HG03135 (cell line): ENCODE data around the gene HSPBP1.
"Not testable (repeated sequence)": the region's sequence is repeated elsewhere in the genome, so short reads cannot be mapped to it uniquely, and the experiment has no call there.

ENCODE experiments used
- ATAC-seq: cut with Tn5 transposase; IDR thresholded peaks from one replicate; pipeline ENCODE4 v1.9.1; 2021; ENCODE audit warnings: mild to moderate bottlenecking, moderate library complexity; ENCODE audit not compliant: unreplicated experiment

The HSPBP1 gene

DNA sequence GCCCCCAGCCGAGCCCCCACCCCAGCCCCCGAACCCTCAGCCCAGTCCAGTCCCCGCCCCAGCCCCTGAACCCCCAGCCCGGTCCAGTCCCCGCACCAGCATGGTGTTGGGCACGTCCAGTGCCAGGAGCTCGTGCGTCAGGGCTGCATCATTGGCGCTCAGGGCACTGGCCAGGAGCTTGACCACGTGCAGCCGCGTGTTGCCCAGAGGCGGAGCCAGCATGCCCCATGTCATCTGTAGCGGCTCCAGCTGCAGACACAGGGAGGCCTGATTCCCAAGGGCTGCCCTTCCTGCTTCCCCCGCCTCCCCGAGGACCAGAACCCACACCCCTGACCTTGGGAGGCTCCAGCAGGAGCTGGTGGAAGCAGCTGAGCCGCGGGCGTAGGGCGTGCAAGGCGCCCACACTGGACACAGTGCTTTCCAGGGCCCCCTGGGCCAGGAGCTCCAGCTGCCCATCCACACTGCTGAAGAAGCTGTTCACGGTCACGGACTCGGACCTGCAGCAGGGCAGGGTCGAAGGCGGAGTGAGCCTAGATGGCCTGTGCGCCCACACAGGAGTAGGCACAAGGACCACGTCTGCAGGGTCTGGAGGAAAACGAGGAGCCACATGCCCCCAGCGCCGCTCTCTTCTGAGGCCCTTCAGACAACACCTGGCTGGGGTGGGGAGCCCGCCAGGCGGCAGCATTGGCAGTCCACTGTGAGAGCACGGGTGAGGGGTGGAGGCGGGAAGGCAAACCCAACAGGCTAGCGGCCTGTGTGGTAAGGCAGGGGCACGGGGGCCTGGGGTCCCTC is 38.6 kb downstream of the HSPBP1 start:
- ATAC-seq: no peak

GRCh38 chr19:55240713-55241020 is 39.2 kb downstream of the HSPBP1 start:
- no peak for ATAC-seq

GRCh38 chr19:55239004-55239403 is 40.9 kb downstream of the HSPBP1 start:
- ATAC-seq: no peak

- ATAC-seq: no peak
These were observed 41.9 kb downstream of the HSPBP1 start for GRCh38 chr19:55238030-55238429.

GRCh38 chr19:55232986-55233385 is 46.9 kb downstream of the HSPBP1 start:
- ATAC-seq: no peak

- no peak for ATAC-seq
These were observed 47.7 kb downstream of the HSPBP1 start for GRCh38 chr19:55232286-55232602.

DNA sequence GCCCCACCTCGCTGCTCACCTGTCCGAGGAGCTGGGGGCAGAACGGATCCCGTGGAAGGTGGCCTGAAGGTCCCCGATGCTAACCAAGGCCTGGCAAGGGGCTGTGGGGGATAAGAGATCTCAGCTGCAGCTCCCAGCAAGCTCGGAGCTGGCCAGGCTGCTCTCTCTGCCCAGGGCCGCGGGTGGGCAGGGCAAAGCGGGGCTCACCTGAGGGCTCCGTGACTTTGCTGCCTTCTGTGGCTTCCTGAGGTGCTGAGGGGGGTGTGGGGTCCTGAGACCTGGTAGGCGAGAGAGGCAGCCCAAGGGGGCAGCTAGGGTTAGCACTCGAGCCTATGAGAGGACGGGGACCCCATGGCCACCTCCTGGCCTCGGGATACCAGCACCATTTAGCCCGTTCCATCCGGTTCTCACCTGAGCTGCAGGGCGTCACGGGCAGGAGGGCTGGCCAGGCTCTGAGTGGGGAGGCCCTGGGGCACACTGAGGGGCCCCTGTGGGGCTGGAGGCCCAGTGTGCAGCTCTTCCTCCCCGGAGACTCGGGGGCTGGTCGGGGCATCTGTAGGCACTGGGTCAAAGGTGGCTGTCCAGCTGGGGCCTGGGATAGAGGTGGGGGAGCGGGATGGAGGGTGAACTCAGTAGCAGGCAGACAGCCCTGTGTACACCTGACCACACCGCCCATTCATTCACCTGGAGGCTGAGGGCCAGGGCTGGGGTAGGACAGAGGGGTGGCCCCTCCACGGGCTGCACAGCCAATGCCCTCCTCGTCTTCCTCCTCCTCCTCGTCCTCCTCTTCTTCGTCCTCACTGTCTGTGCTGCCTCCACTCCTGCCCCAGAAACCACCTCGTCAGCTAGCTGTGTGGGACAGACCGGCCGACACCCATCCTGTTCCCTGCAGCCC is 48.3 kb downstream of the HSPBP1 start:
- ATAC-seq: no peak

GRCh38 chr19:55230780-55231179 is 49.1 kb downstream of the HSPBP1 start:
- no peak for ATAC-seq

DNA sequence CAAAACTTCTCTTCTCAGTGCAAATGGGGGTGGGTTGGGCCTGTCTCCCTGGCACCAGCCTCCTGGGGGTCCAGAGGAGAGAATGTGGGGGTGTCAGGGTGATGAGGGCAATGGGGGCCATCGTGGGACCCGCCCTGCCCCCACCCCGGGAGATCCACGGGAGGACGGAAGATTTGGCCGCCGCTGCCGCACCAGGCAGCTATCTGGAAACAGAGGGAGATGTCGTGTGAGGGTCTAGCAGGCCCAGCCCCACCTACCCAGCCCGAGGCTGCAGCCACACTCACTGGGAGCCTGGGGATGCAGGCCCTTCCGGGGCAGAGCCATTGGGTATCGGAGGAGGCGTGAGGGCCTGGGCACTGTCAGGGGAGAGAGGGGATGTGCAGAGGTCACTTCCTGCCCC is 49.6 kb downstream of the HSPBP1 start:
- no peak for ATAC-seq

DNA sequence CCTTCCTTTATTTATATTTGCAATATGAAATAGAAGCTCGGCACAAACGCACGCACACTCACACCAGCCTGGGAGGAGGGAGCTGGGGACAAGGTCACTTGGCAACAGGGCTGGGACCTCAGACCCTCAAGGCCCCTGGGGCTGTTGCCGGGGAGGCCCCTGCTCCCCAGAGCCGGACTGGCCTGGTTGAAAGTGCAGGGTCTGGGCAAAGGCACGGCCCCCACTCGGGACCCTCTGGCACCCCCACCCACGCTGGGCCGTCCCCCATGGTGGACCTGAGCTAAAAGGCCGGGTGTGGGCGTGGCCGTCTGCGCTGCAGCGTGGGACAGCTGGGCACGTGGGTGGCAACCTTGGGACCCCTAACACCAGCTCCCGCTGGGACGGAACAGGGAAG is 50.1 kb downstream of the HSPBP1 start:
- no peak for ATAC-seq

DNA sequence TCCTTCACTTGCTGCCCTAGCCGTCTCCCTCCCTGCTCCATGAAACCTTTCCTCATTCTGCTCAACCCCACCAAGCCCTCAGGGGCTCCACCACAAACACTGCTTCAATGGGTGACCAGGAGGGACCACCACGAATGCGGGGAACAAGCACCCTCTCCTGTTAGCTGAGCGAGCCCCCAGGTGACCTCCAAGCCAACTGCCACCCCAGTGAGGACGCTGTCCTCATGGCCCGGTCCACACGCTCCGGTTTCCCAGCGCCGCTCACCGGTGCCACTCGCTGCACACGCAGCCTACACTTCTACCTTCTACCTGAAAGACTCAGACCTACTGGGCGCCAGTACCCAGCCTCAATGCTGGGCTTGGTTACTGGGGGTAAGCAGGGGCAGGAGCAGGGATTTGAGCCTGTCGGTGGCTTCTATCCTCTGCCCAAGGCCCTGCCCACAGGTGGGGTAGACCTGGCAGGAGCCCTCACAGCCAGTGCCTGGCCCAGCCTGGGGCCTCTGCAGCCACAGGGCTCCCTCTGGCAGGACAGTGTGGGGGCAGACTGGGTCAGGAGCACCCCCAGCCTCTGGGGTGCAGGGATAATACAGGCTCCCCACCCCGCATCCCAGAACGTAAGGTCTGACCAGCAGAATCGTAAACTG is 50.6 kb downstream of the HSPBP1 start:
- ATAC-seq: no peak

GRCh38 chr19:55228403-55229031 is 51.4 kb downstream of the HSPBP1 start, which contains the start of gene TMEM86B:
Gene TMEM86B (minus strand): TSS chr19:55228763. CDS start chr19:55228741, 22 bp downstream.
- no peak for ATAC-seq

DNA sequence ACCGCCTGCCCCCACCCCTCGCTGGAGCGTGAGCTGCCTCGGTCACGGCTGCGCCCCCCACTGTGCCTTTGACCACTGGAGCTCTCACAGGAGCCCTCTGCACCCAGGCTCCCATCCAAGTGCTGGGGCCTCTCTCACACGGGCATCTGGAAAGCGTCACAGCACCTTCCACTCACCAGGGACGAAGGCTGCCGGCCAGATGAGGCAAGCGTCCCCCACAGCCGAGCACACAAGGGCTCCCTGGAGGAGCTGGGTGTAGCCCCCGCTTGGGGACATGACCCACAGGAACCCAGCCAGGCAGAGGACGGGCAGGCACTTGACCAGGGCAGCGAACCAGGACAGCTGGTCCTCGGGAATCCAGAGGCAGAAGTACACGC is 51.9 kb downstream of the HSPBP1 start:
- no peak for ATAC-seq

- ATAC-seq: no peak
These were observed 52.5 kb downstream of the HSPBP1 start for GRCh38 chr19:55227241-55228014.

- ATAC-seq: no peak
These were observed 53.1 kb downstream of the HSPBP1 start for GRCh38 chr19:55226788-55227187.

DNA sequence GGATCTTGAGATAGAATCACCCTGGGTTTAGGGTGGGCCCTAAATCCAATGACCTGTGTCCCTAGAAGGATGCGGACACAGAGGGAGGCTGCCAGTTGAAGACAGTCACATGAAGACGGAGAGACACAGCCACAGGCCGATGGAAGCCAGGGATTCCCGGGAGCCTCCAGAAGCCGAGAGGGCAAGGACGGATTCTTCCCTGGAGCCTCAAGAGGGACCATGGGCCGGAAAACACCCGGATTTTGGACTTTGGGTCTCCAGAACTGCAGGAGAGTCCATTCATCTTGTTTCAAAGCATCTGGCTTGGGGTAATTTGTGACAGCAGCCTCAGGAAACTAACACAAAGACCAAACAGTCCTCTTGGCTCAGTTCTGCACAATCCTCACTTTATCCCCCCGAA is 53.6 kb downstream of the HSPBP1 start:
- ATAC-seq: no peak

GRCh38 chr19:55225415-55225958 is 54.4 kb downstream of the HSPBP1 start:
- ATAC-seq: no peak

DNA sequence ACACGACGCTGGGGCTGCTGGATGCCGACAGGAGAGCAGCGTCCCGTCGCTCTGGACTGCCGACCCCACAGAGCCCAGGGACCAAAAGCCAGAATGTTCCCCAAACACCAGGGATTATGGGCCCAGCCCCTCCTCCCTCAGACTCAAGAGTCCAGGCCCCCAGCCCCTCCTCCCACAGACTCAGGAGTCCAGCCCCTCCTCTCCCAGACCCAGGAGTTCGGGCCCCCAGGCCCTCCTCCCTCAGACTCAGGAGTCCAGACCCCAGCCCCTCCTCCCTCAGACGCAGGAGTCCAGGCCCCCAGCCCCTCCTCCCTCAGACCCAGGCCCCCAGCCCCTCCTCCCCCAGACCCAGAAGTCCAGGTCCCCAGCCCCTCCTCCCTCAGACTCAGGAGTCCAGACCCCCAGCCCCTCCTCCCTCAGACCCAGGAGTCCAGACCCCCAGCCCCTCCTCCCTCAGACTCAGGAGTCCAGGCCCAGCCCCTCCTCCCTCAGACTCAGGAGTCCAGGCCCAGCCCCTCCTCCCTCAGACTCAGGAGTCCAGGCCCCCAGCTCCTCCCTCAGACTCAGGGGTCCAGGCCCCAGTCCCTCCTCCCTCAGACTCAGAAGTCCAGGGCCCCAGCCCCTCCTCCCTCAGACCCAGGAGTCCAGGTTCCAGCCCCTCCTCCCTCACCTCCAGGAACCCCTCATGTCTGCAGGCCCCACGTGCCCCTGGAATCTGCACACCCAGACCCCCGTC is 55.1 kb downstream of the HSPBP1 start:
- not testable (repeated sequence) for ATAC-seq

DNA sequence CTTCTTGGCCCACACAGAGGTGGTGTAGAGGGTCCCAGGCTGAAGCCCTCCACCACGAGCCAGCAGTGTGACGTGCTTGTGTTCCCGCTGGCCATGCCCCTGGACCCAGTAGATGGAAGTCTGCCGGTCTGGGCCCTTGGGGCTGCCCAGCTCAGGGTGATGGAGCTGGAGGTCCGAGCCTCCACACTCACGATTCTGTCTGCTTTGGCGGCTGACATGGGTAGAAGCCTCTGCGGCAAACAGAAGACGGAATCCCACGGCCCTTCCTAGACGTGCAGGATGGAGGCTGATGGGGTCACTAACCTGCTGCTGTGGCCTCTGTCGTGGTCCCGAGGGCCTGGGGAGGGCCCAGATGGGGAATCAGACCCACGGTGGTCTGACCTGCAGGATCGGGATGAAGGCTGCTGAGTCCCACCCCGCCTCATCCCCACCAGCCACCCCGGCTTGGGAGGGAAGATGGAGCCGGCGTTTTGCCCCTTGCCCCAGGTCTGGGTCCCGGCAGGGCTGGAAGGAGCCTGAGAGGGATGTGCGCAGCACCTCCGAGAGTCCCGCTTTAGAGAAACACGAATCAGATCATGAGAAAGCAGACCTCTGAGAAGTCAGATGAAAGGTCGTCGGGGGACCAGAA is 55.8 kb downstream of the HSPBP1 start:
- ATAC-seq: no peak
